ENCODE data around the gene GJB2. TPM values are rescaled to one million over a fixed set of nuclear protein-coding genes. Genes with fewer than 3 reads are reported as not detected.

Gene GJB2
- 0.23 TPM for total RNA-seq (ENCODE audit: unreplicated experiment)
- long read RNA-seq = 0 reads

GRCh38 chr13:20192836-20193161 is at the start of gene GJB2:
Gene GJB2, minus strand, starts transcription at chr13:20192938. Its CDS starts 3,357 bp downstream, at chr13:20189581.
- Mint-ChIP-seq H3K27me3 (ENCODE audit: unreplicated experiment) (peaks cover 20% of the 10 kb centered on the region), H3K27ac (ENCODE audit: unreplicated experiment) (no peak within 1 kb of the TSS), H3K9me3 (ENCODE audit: unreplicated experiment) (no peaks in the 10 kb centered on the region), H3K36me3 (ENCODE audit: low read depth, unreplicated experiment) (no peaks in the 10 kb centered on the region), H3K4me3 (ENCODE audit: unreplicated experiment) (peak within 1 kb of the TSS; percentile 65), H3K4me1 (ENCODE audit: unreplicated experiment) (peaks cover 2% of the 10 kb centered on the region)
- no peak for DNase-seq (ENCODE audit: low spot score)
- no peak for TF ChIP-seq CTCF (IDR thresholded peaks at IDR 0.05; ENCODE audit: unreplicated experiment)

GRCh38 chr13:20241593-20241992 is 48.9 kb upstream of the GJB2 start:
- Mint-ChIP-seq H3K27ac (ENCODE audit: unreplicated experiment) (no peak overlapping the region), H3K9me3 (ENCODE audit: unreplicated experiment) (no peaks in the 10 kb centered on the region), H3K27me3 (ENCODE audit: unreplicated experiment) (peaks cover 5% of the 10 kb centered on the region)

GRCh38 chr13:20239748-20240147 is 47.0 kb upstream of the GJB2 start:
- Mint-ChIP-seq H3K4me1 (ENCODE audit: unreplicated experiment) (no peaks in the 10 kb centered on the region), H3K9me3 (ENCODE audit: unreplicated experiment) (no peaks in the 10 kb centered on the region), H3K27me3 (ENCODE audit: unreplicated experiment) (peaks cover 7% of the 10 kb centered on the region), H3K36me3 (ENCODE audit: low read depth, unreplicated experiment) (no peaks in the 10 kb centered on the region), H3K27ac (ENCODE audit: unreplicated experiment) (no peak overlapping the region), H3K4me3 (ENCODE audit: unreplicated experiment) (no peak overlapping the region)
- no peak for TF ChIP-seq CTCF (IDR thresholded peaks at IDR 0.05; ENCODE audit: unreplicated experiment)
- DNase-seq (ENCODE audit: low spot score) = no peak

More at GRCh38 chr13:20241593-20241992, 48.9 kb upstream of the GJB2 start:
- Mint-ChIP-seq H3K4me1 (ENCODE audit: unreplicated experiment) (no peaks in the 10 kb centered on the region), H3K36me3 (ENCODE audit: low read depth, unreplicated experiment) (no peaks in the 10 kb centered on the region), H3K4me3 (ENCODE audit: unreplicated experiment) (no peak overlapping the region)
- no peak for DNase-seq (ENCODE audit: low spot score)
- TF ChIP-seq CTCF (IDR thresholded peaks at IDR 0.05; ENCODE audit: unreplicated experiment) = no peak

- Mint-ChIP-seq H3K27ac (ENCODE audit: unreplicated experiment) (no peak overlapping the region), H3K9me3 (ENCODE audit: unreplicated experiment) (no peaks in the 10 kb centered on the region), H3K36me3 (ENCODE audit: low read depth, unreplicated experiment) (no peaks in the 10 kb centered on the region), H3K27me3 (ENCODE audit: unreplicated experiment) (peaks cover 18% of the 10 kb centered on the region), H3K4me3 (ENCODE audit: unreplicated experiment) (peak overlapping the region; percentile 31), H3K4me1 (ENCODE audit: unreplicated experiment) (peaks cover 9% of the 10 kb centered on the region)
- no peak for TF ChIP-seq CTCF (IDR thresholded peaks at IDR 0.05; ENCODE audit: unreplicated experiment)
- DNase-seq (ENCODE audit: low spot score) = no peak
Measured at GRCh38 chr13:20232556-20233277, 40.0 kb upstream of the GJB2 start.

GRCh38 chr13:20231839-20232555 is 39.3 kb upstream of the GJB2 start, which contains the start of gene GJB6:
Gene GJB6, minus strand, starts transcription at chr13:20232319. Its CDS starts 8,839 bp downstream, at chr13:20223480.
- Mint-ChIP-seq H3K27ac (ENCODE audit: unreplicated experiment) (no peak within 1 kb of the TSS), H3K27me3 (ENCODE audit: unreplicated experiment) (peaks cover 18% of the 10 kb centered on the region), H3K4me3 (ENCODE audit: unreplicated experiment) (peak within 1 kb of the TSS; percentile 81), H3K4me1 (ENCODE audit: unreplicated experiment) (peaks cover 9% of the 10 kb centered on the region), H3K9me3 (ENCODE audit: unreplicated experiment) (no peaks in the 10 kb centered on the region), H3K36me3 (ENCODE audit: low read depth, unreplicated experiment) (no peaks in the 10 kb centered on the region)
- TF ChIP-seq CTCF (IDR thresholded peaks at IDR 0.05; ENCODE audit: unreplicated experiment) = no peak
- DNase-seq (ENCODE audit: low spot score) = peak; percentile 25
